HEK293T (cell line): ENCODE measurements around the gene GGPS1.
"Not testable (repeated sequence)": the region's sequence is repeated elsewhere in the genome, so short reads cannot be mapped to it uniquely, and the experiment has no call there.

Experiments used
- CTCF ChIA-PET: fragments of 350-600 bp; formaldehyde crosslinking; extraction: SDS; loops from one replicate; lab custom pipeline; 2021; ENCODE audit warnings: antibody characterized with exemption, inconsistent platforms; lab: Yijun Ruan, JAX
- POLR2A ChIA-PET: fragments of 350-600 bp; formaldehyde crosslinking; extraction: SDS; loops from one replicate; lab custom pipeline; 2020; ENCODE audit warnings: antibody characterized with exemption, inconsistent platforms; lab: Yijun Ruan, JAX
- DNase-seq: peaks from one replicate; pipeline ENCODE4 v3.0.0; 2012; ENCODE audit warnings: mixed read lengths; ENCODE audit errors: extremely low spot score
- ARNT ChIP-seq: fragments of 450-650 bp; IDR thresholded peaks from 2 replicates; pipeline ENCODE4 v1.6.1; 2017; ENCODE audit warnings: mild to moderate bottlenecking
- BHLHE40 ChIP-seq: fragments of 450-650 bp; IDR thresholded peaks from 2 replicates; pipeline ENCODE4 v1.6.1; 2016; ENCODE audit warnings: mild to moderate bottlenecking, moderate library complexity, borderline replicate concordance
- CTBP1 ChIP-seq: fragments of 450-650 bp; IDR thresholded peaks from 2 replicates; pipeline ENCODE4 v1.6.1; 2016; ENCODE audit warnings: borderline replicate concordance
- ELF4 ChIP-seq: fragments of 450-650 bp; IDR thresholded peaks from 2 replicates; pipeline ENCODE4 v1.6.1; 2017; ENCODE audit warnings: antibody characterized with exemption
- FOXA1 ChIP-seq: fragments of 450-650 bp; IDR thresholded peaks from 2 replicates; pipeline ENCODE4 v1.6.1; 2016; ENCODE audit warnings: mild to moderate bottlenecking
- FOXK2 ChIP-seq: fragments of 450-650 bp; IDR thresholded peaks from 2 replicates; pipeline ENCODE4 v1.6.1; 2016; ENCODE audit warnings: mild to moderate bottlenecking
- FOXM1 ChIP-seq: fragments of 450-650 bp; IDR thresholded peaks from 2 replicates; pipeline ENCODE4 v1.6.1; 2017; ENCODE audit warnings: mild to moderate bottlenecking, borderline replicate concordance
- HDGF ChIP-seq: fragments of 450-650 bp; IDR thresholded peaks from 2 replicates; pipeline ENCODE4 v1.6.1; 2017; ENCODE audit warnings: antibody characterized with exemption, borderline replicate concordance
- L3MBTL2 ChIP-seq: fragments of 450-650 bp; conservative IDR thresholded peaks from 2 replicates; pipeline ENCODE4 v1.6.1; 2016; ENCODE audit warnings: mild to moderate bottlenecking
- LEF1 ChIP-seq: fragments of 450-650 bp; IDR thresholded peaks from 2 replicates; pipeline ENCODE4 v1.6.1; 2017; ENCODE audit warnings: mild to moderate bottlenecking, borderline replicate concordance
- NFRKB ChIP-seq: fragments of 450-650 bp; IDR thresholded peaks from 2 replicates; pipeline ENCODE4 v1.6.1; 2016; ENCODE audit warnings: mild to moderate bottlenecking, moderate library complexity
- PKNOX1 ChIP-seq: fragments of 450-650 bp; IDR thresholded peaks from 2 replicates; pipeline ENCODE4 v1.6.1; 2016
- SP1 ChIP-seq: fragments of 450-650 bp; IDR thresholded peaks from 2 replicates; pipeline ENCODE4 v1.6.1; 2017
- SUZ12 ChIP-seq: fragments of 450-650 bp; IDR thresholded peaks from 2 replicates; pipeline ENCODE4 v1.6.1; 2016; ENCODE audit warnings: mild to moderate bottlenecking
- TARDBP ChIP-seq: fragments of 450-650 bp; IDR thresholded peaks from 2 replicates; pipeline ENCODE4 v1.6.1; 2016
- ZNF384 ChIP-seq: fragments of 450-650 bp; IDR thresholded peaks from 2 replicates; pipeline ENCODE4 v1.6.1; 2016

Gene GGPS1

GRCh38 chr1:235328271-235329138 lies at the start of gene GGPS1:
TSS of gene GGPS1 (plus strand) at chr1:235328570. CDS start at chr1:235335265, 6,695 bp downstream.
- peak; percentile 97 for DNase-seq
- POLR2A ChIA-PET = interaction anchor here (0.6 to 2.6 kb wide), 39 partner anchors 10 to 200 kb away, joined by 3 to 24 read pairs (median 4); partner anchors contain the start of genes B3GALNT2, RBM34, TBCE and TOMM20
- peak; percentile 60 for TF ChIP-seq ELF4
- TF ChIP-seq SP1 = no peak
- TF ChIP-seq PKNOX1 = peak; percentile 88
- TF ChIP-seq L3MBTL2 = peak; percentile 87
- CTCF ChIA-PET = interaction anchor here (0.6 to 1.0 kb wide), 3 partner anchors 22 to 207 kb away, joined by 3 to 5 read pairs (median 4); no protein-coding TSS in a partner anchor

GRCh38 chr1:235278915-235279292 lies 49.5 kb upstream of the GGPS1 start:
- ChIA-PET CTCF (interaction anchor here (0.9 kb wide), 1 partner anchor 10 kb away, joined by 3 read pairs; no protein-coding TSS in a partner anchor), POLR2A (no interaction called here)
- DNase-seq = no peak
- TF ChIP-seq FOXA1 (no peak), PKNOX1 (no peak), ELF4 (no peak), L3MBTL2 (no peak), FOXK2 (no peak), HDGF (no peak), TARDBP (no peak), ARNT (no peak), LEF1 (no peak)

GRCh38 chr1:235279694-235280093 lies 48.7 kb upstream of the GGPS1 start:
- no peak for TF ChIP-seq FOXA1
- TF ChIP-seq ARNT = no peak
- no peak for TF ChIP-seq ELF4
- TF ChIP-seq HDGF = no peak
- no peak for TF ChIP-seq CTBP1
- no peak for TF ChIP-seq ZNF384
- TF ChIP-seq SUZ12 = no peak
- TF ChIP-seq SP1 = no peak
- no peak for TF ChIP-seq LEF1
- no peak for TF ChIP-seq NFRKB
- TF ChIP-seq BHLHE40 = no peak
- TF ChIP-seq FOXK2 = no peak
- TF ChIP-seq L3MBTL2 = no peak
- no peak for TF ChIP-seq PKNOX1
- TF ChIP-seq FOXM1 = no peak
- TF ChIP-seq TARDBP = no peak
- CTCF ChIA-PET = interaction anchor here (0.6 to 0.9 kb wide), 3 partner anchors 9 to 137 kb away, joined by 3 to 4 read pairs (median 3); no protein-coding TSS in a partner anchor
- no peak for DNase-seq
- POLR2A ChIA-PET = no interaction called here

- CTCF ChIA-PET = no interaction called here
- DNase-seq = no peak
- no peak for TF ChIP-seq FOXM1
- TF ChIP-seq TARDBP = no peak
- TF ChIP-seq PKNOX1 = no peak
- POLR2A ChIA-PET = no interaction called here
Measured at GRCh38 chr1:235280467-235280866, 47.9 kb upstream of the GGPS1 start.

GRCh38 chr1:235283636-235284035 lies 44.7 kb upstream of the GGPS1 start:
- DNase-seq, POLR2A ChIA-PET, CTCF ChIA-PET: not testable (repeated sequence)

- no peak for DNase-seq
- ChIA-PET CTCF (no interaction called here), POLR2A (no interaction called here)
- no peak for TF ChIP-seq ELF4
- no peak for TF ChIP-seq FOXM1
- no peak for TF ChIP-seq TARDBP
- no peak for TF ChIP-seq BHLHE40
- no peak for TF ChIP-seq ARNT
- no peak for TF ChIP-seq LEF1
- TF ChIP-seq FOXA1 = no peak
- TF ChIP-seq SUZ12 = no peak
- TF ChIP-seq CTBP1 = no peak
- no peak for TF ChIP-seq FOXK2
- no peak for TF ChIP-seq HDGF
- no peak for TF ChIP-seq L3MBTL2
- no peak for TF ChIP-seq ZNF384
- no peak for TF ChIP-seq PKNOX1
- TF ChIP-seq NFRKB = no peak
- no peak for TF ChIP-seq SP1
Measured at GRCh38 chr1:235284231-235284769, 44.1 kb upstream of the GGPS1 start.
